H1 (cell line): ENCODE data around the gene FCGBP.

Experiments used
- SRF ChIP-seq: IDR thresholded peaks from 2 replicates; pipeline ENCODE4 v1.6.1; 2011; ENCODE audit warnings: mild to moderate bottlenecking, low read depth, low read length, moderate library complexity
- TAF1 ChIP-seq: IDR thresholded peaks from 2 replicates; pipeline ENCODE4 v1.6.1; 2011; ENCODE audit warnings: mild to moderate bottlenecking, low read depth, low read length

DNA sequence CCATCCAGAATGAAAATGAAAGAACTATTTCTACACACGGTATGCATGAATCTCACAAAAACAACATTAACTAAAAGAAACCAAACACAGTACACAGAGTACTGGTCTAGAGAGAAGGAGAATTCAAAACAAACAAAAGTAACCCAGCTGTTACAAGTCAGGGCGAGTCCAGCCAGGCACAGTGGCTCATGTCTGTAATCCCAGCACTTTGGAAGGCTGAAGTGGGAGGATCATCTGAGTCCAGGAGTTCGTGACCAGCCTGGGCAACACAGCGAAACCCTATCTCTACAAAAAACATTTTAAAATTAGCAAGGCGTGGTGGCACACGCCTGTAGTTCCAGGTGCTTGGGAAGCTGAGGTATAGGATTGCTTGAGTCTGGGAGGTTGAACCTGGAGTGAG, 34.8 kb upstream of the FCGBP start:
- no peak for TF ChIP-seq SRF
- TF ChIP-seq TAF1, result no peak
